ENCODE data around the gene PPL.
"Not testable (repeated sequence)": the region's sequence is repeated elsewhere in the genome, so short reads cannot be mapped to it uniquely, and the experiment has no call there.

Gene PPL

GRCh38 chr16:4933433-4933832 lies 3.5 kb downstream of the PPL start:
- H3K36me3 ChIP-seq (ENCODE audit: insufficient read depth, low read length), result no peaks in the 10 kb centered on the region
- H3K4me1 ChIP-seq (ENCODE audit: control insufficient read depth, insufficient read depth, low read length, unreplicated experiment), result peaks cover 16% of the 10 kb centered on the region
- no peaks in the 10 kb centered on the region for H3K79me2 ChIP-seq (ENCODE audit: control insufficient read depth, insufficient read depth, low read length, unreplicated experiment)
- H3K27ac ChIP-seq (ENCODE audit: low read depth, low read length), result no peak overlapping the region
- H3K27me3 ChIP-seq (ENCODE audit: insufficient read depth, low read length), result peaks cover 11% of the 10 kb centered on the region; the same call in 1 of the 2 replicates
- H3K4me3 ChIP-seq (ENCODE audit: low read depth, low read length), result no peak overlapping the region
- no peak overlapping the region for H2AFZ ChIP-seq (ENCODE audit: low read length, unreplicated experiment)

- peaks cover 16% of the 10 kb centered on the region for H3K4me1 ChIP-seq (ENCODE audit: control insufficient read depth, insufficient read depth, low read length, unreplicated experiment)
- H3K27ac ChIP-seq (ENCODE audit: low read depth, low read length), result no peak overlapping the region
- H3K79me2 ChIP-seq (ENCODE audit: control insufficient read depth, insufficient read depth, low read length, unreplicated experiment), result no peaks in the 10 kb centered on the region
- peaks cover 6% of the 10 kb centered on the region; the same call in 1 of the 2 replicates for H3K27me3 ChIP-seq (ENCODE audit: insufficient read depth, low read length)
- H2AFZ ChIP-seq (ENCODE audit: low read length, unreplicated experiment), result no peak overlapping the region
- no peak overlapping the region for H3K4me3 ChIP-seq (ENCODE audit: low read depth, low read length)
- H3K36me3 ChIP-seq (ENCODE audit: insufficient read depth, low read length), result peaks cover 7% of the 10 kb centered on the region
Measured at GRCh38 chr16:4931381-4931780, 5.6 kb downstream of the PPL start.

GRCh38 chr16:4929619-4930018 lies 7.3 kb downstream of the PPL start:
- not testable (repeated sequence) for H2AFZ ChIP-seq (ENCODE audit: low read length, unreplicated experiment); H3K36me3 ChIP-seq (ENCODE audit: insufficient read depth, low read length); H3K4me3 ChIP-seq (ENCODE audit: low read depth, low read length); H3K79me2 ChIP-seq (ENCODE audit: control insufficient read depth, insufficient read depth, low read length, unreplicated experiment); H3K27ac ChIP-seq (ENCODE audit: low read depth, low read length); H3K27me3 ChIP-seq (ENCODE audit: insufficient read depth, low read length); H3K4me1 ChIP-seq (ENCODE audit: control insufficient read depth, insufficient read depth, low read length, unreplicated experiment)

GRCh38 chr16:4928227-4928626 lies 8.7 kb downstream of the PPL start:
- Histone ChIP-seq H3K36me3 (ENCODE audit: insufficient read depth, low read length) (peaks cover 7% of the 10 kb centered on the region), H3K27ac (ENCODE audit: low read depth, low read length) (no peak overlapping the region), H3K27me3 (ENCODE audit: insufficient read depth, low read length) (no peaks in the 10 kb centered on the region), H2AFZ (ENCODE audit: low read length, unreplicated experiment) (no peak overlapping the region), H3K79me2 (ENCODE audit: control insufficient read depth, insufficient read depth, low read length, unreplicated experiment) (no peaks in the 10 kb centered on the region), H3K4me3 (ENCODE audit: low read depth, low read length) (no peak overlapping the region), H3K4me1 (ENCODE audit: control insufficient read depth, insufficient read depth, low read length, unreplicated experiment) (no peaks in the 10 kb centered on the region)

GRCh38 chr16:4927661-4928060 lies 9.3 kb downstream of the PPL start:
- no peaks in the 10 kb centered on the region for H3K79me2 ChIP-seq (ENCODE audit: control insufficient read depth, insufficient read depth, low read length, unreplicated experiment)
- no peak overlapping the region for H2AFZ ChIP-seq (ENCODE audit: low read length, unreplicated experiment)
- H3K27me3 ChIP-seq (ENCODE audit: insufficient read depth, low read length), result no peaks in the 10 kb centered on the region
- H3K36me3 ChIP-seq (ENCODE audit: insufficient read depth, low read length), result peaks cover 7% of the 10 kb centered on the region
- H3K4me3 ChIP-seq (ENCODE audit: low read depth, low read length), result no peak overlapping the region
- H3K27ac ChIP-seq (ENCODE audit: low read depth, low read length), result no peak overlapping the region
- H3K4me1 ChIP-seq (ENCODE audit: control insufficient read depth, insufficient read depth, low read length, unreplicated experiment), result no peaks in the 10 kb centered on the region

GRCh38 chr16:4926928-4927327 lies 10.0 kb downstream of the PPL start:
- H3K79me2 ChIP-seq (ENCODE audit: control insufficient read depth, insufficient read depth, low read length, unreplicated experiment), result no peaks in the 10 kb centered on the region
- H3K36me3 ChIP-seq (ENCODE audit: insufficient read depth, low read length), result peaks cover 7% of the 10 kb centered on the region
- no peak overlapping the region for H3K4me3 ChIP-seq (ENCODE audit: low read depth, low read length)
- H2AFZ ChIP-seq (ENCODE audit: low read length, unreplicated experiment), result no peak overlapping the region
- H3K27me3 ChIP-seq (ENCODE audit: insufficient read depth, low read length), result no peaks in the 10 kb centered on the region
- no peak overlapping the region for H3K27ac ChIP-seq (ENCODE audit: low read depth, low read length)
- H3K4me1 ChIP-seq (ENCODE audit: control insufficient read depth, insufficient read depth, low read length, unreplicated experiment), result no peaks in the 10 kb centered on the region

GRCh38 chr16:4925791-4926190 lies 11.2 kb downstream of the PPL start:
- H3K4me1 ChIP-seq (ENCODE audit: control insufficient read depth, insufficient read depth, low read length, unreplicated experiment), result no peaks in the 10 kb centered on the region
- no peaks in the 10 kb centered on the region for H3K27me3 ChIP-seq (ENCODE audit: insufficient read depth, low read length)
- no peaks in the 10 kb centered on the region for H3K79me2 ChIP-seq (ENCODE audit: control insufficient read depth, insufficient read depth, low read length, unreplicated experiment)
- peaks cover 7% of the 10 kb centered on the region for H3K36me3 ChIP-seq (ENCODE audit: insufficient read depth, low read length)
- H3K27ac ChIP-seq (ENCODE audit: low read depth, low read length), result no peak overlapping the region
- H2AFZ ChIP-seq (ENCODE audit: low read length, unreplicated experiment), result no peak overlapping the region
- H3K4me3 ChIP-seq (ENCODE audit: low read depth, low read length), result no peak overlapping the region

GRCh38 chr16:4925293-4925607 lies 11.7 kb downstream of the PPL start:
- H3K27me3 ChIP-seq (ENCODE audit: insufficient read depth, low read length), result no peaks in the 10 kb centered on the region
- no peak overlapping the region for H2AFZ ChIP-seq (ENCODE audit: low read length, unreplicated experiment)
- no peak overlapping the region for H3K4me3 ChIP-seq (ENCODE audit: low read depth, low read length)
- H3K4me1 ChIP-seq (ENCODE audit: control insufficient read depth, insufficient read depth, low read length, unreplicated experiment), result no peaks in the 10 kb centered on the region
- no peaks in the 10 kb centered on the region for H3K79me2 ChIP-seq (ENCODE audit: control insufficient read depth, insufficient read depth, low read length, unreplicated experiment)
- H3K27ac ChIP-seq (ENCODE audit: low read depth, low read length), result no peak overlapping the region
- peaks cover 7% of the 10 kb centered on the region for H3K36me3 ChIP-seq (ENCODE audit: insufficient read depth, low read length)

GRCh38 chr16:4924593-4925292 lies 12.2 kb downstream of the PPL start:
- no peak overlapping the region for H2AFZ ChIP-seq (ENCODE audit: low read length, unreplicated experiment)
- no peak overlapping the region for H3K4me3 ChIP-seq (ENCODE audit: low read depth, low read length)
- H3K36me3 ChIP-seq (ENCODE audit: insufficient read depth, low read length), result peaks cover 7% of the 10 kb centered on the region
- H3K27ac ChIP-seq (ENCODE audit: low read depth, low read length), result no peak overlapping the region
- H3K27me3 ChIP-seq (ENCODE audit: insufficient read depth, low read length), result no peaks in the 10 kb centered on the region
- H3K4me1 ChIP-seq (ENCODE audit: control insufficient read depth, insufficient read depth, low read length, unreplicated experiment), result no peaks in the 10 kb centered on the region
- H3K79me2 ChIP-seq (ENCODE audit: control insufficient read depth, insufficient read depth, low read length, unreplicated experiment), result no peaks in the 10 kb centered on the region

- Histone ChIP-seq H3K79me2 (ENCODE audit: control insufficient read depth, insufficient read depth, low read length, unreplicated experiment) (no peaks in the 10 kb centered on the region), H3K27ac (ENCODE audit: low read depth, low read length) (no peak overlapping the region), H2AFZ (ENCODE audit: low read length, unreplicated experiment) (no peak overlapping the region), H3K27me3 (ENCODE audit: insufficient read depth, low read length) (no peaks in the 10 kb centered on the region), H3K36me3 (ENCODE audit: insufficient read depth, low read length) (peaks cover 7% of the 10 kb centered on the region), H3K4me3 (ENCODE audit: low read depth, low read length) (no peak overlapping the region), H3K4me1 (ENCODE audit: control insufficient read depth, insufficient read depth, low read length, unreplicated experiment) (no peaks in the 10 kb centered on the region)
Measured at GRCh38 chr16:4923853-4924252, 13.1 kb downstream of the PPL start.

GRCh38 chr16:4922721-4923342 lies 14.1 kb downstream of the PPL start:
- Histone ChIP-seq H3K4me1 (ENCODE audit: control insufficient read depth, insufficient read depth, low read length, unreplicated experiment) (no peaks in the 10 kb centered on the region), H3K79me2 (ENCODE audit: control insufficient read depth, insufficient read depth, low read length, unreplicated experiment) (no peaks in the 10 kb centered on the region), H3K4me3 (ENCODE audit: low read depth, low read length) (no peak overlapping the region), H3K27ac (ENCODE audit: low read depth, low read length) (no peak overlapping the region), H3K27me3 (ENCODE audit: insufficient read depth, low read length) (no peaks in the 10 kb centered on the region), H2AFZ (ENCODE audit: low read length, unreplicated experiment) (no peak overlapping the region), H3K36me3 (ENCODE audit: insufficient read depth, low read length) (peaks cover 7% of the 10 kb centered on the region)

Data from ACC112 (cell line).